GM18505 (cell line): ENCODE results near the gene CTAG1B.
"Not testable (repeated sequence)": the region's sequence is repeated elsewhere in the genome, so short reads cannot be mapped to it uniquely, and the experiment has no call there.

Source experiments
- ATAC-seq: cut with Tn5 transposase; IDR thresholded peaks from one replicate; pipeline ENCODE4 v1.9.1; 2021; ENCODE audit not compliant: unreplicated experiment
- POLR2A ChIP-seq: IDR thresholded peaks from 4 replicates; pipeline ENCODE4 v1.6.1; 2011; ENCODE audit warnings: borderline replicate concordance; ENCODE audit not compliant: insufficient read depth, insufficient read length; ENCODE audit errors: extremely low read depth

CTAG1B gene

GRCh38 chrX:154619182-154619581 is at the start of gene CTAG1B:
Gene CTAG1B (minus strand): TSS chrX:154619282. CDS start chrX:154619218, 64 bp downstream.
- ATAC-seq = not testable (repeated sequence)

DNA sequence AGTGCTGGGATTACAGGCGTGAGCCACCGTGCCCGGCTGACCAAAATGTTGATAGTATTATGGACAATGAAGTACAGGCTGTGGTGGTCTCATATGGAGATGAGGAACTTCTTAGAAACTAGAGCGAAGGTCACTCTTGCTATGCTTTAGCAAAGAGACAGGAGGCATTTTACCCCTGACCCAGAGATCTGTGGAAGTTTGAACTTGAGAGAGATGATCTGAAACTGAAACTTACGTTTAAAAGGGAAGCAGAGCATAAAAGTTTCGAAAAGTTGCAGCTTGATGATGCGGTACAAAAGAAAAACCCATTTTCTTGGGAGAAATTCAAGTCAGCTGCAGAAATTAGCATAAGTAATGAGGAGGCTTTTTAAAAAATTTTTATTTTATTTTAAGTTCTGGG is 42.8 kb upstream of the CTAG1B start:
- ATAC-seq = no peak
- TF ChIP-seq POLR2A = no peak

DNA sequence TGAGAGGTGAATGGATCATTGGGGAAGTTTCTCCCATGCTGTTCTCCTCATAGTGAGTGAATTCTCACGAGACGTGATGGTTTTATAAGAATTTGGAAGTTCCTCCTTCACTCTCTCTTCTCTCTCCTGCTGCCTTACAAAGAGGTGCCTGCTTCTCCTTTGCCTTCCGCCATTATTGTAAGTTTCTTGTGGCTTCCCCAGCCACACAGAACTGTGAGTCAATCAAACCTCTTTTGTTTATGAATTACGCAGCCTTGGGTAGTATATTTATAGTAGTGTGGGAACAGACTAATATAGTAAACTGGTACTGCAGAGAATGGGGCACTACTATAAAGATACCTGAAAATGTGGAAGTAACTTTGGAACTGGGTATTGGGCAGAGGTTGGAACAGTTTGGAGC is 42.1 kb upstream of the CTAG1B start:
- no peak for TF ChIP-seq POLR2A
- ATAC-seq = no peak

DNA sequence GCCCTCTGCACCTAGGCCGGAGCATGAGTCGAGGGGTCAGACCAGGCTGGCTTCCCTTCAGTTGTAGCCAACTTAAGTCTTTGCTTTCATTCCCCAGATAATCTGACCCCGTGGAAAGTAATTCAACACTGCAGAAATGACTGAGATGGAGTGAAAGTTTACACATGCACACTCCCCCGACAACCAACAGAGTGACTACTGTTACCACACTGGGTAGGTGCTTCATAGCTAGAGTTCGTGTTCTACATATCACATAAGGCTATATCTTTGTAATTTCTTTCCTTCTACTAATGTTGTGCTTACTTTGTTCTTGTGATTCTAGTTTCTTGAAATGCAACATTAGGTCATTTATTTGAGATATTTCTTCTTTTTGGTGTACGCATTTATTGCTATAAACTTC is 41.5 kb upstream of the CTAG1B start:
- TF ChIP-seq POLR2A = no peak
- ATAC-seq = no peak

DNA sequence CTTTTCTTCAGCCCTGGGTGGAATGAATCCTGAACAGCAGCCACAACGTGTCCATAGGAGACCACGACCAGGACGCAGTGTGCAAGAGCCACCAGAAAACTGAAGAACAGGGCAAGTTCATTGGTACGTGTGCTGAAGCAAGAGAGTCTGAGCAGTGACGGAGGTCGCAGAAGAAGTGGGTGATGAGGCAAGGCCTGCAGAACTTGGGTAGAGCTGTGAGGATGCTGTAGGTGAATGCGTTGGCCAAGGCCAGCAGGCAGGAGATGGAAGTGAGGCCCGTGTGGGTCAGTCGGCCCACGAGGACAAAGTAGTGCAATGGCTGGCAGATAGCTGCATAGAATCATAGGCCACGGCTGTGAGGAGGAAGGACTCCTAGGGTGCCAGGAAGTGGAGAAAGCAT is 39.9 kb upstream of the CTAG1B start:
- ATAC-seq = no peak
- TF ChIP-seq POLR2A = no peak

- no peak for TF ChIP-seq POLR2A
- ATAC-seq = no peak
Measured at GRCh38 chrX:154658187-154658586, 39.1 kb upstream of the CTAG1B start.

- no peak for TF ChIP-seq POLR2A
- no peak for ATAC-seq
Measured at GRCh38 chrX:154657226-154657805, 38.2 kb upstream of the CTAG1B start.

- no peak for TF ChIP-seq POLR2A
- no peak for ATAC-seq
Measured at GRCh38 chrX:154655786-154656185, 36.7 kb upstream of the CTAG1B start.

DNA sequence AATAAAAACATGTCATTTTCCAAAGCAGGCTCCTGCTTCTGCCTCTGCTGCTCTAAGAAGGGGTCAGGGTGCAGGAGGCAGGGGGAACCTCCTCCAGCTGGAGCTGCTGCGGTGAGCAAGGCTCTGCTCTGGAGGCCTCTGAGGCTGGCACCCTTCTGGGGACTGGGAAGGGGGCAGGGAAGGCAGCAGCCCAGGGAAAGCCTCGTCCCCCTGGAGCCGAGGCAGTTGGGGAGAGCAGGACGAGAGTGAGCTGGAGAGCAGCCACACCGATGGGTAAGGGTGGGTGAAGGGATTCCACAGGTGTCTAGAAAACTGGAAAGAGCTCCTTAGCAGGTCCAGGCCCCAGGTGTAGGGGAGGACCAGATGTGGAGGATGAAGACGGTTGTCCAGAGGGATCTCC is 36.3 kb upstream of the CTAG1B start:
- ATAC-seq = no peak
- no peak for TF ChIP-seq POLR2A

- ATAC-seq = no peak
- TF ChIP-seq POLR2A = no peak
Measured at GRCh38 chrX:154654925-154655324, 35.8 kb upstream of the CTAG1B start.

- no peak for ATAC-seq
- TF ChIP-seq POLR2A = no peak
Measured at GRCh38 chrX:154654372-154654771, 35.3 kb upstream of the CTAG1B start.

DNA sequence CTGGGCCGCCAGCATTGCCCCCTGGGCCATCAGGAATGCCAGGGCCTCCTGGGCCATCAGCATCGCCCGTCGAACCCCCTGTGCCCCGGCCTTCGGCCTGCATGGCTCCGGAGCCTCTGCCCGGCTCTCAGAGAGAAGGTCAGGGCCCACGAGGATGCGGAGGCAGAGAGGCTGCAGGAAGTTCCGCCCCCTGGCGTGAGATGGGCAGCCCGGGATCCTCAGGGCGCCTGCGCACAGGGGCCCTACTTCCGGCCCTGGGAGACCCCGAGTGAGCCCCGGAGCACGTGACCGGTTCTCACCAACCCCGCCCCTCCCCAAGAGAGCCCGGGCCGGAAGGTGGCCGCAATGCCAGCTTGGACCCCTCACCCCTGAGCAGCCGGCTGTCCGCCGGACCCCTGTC is 34.3 kb upstream of the CTAG1B start, which contains the start of gene CTAG2:
Gene CTAG2, minus strand, starts transcription at position 167 of the 400 bp plus-strand sequence. Its CDS starts 64 bp downstream, at position 103.
- ATAC-seq = not testable (repeated sequence)

GRCh38 chrX:154653048-154653401 is 33.9 kb upstream of the CTAG1B start:
- TF ChIP-seq POLR2A = no peak

GRCh38 chrX:154652311-154653047 is 33.4 kb upstream of the CTAG1B start:
- TF ChIP-seq POLR2A = no peak
- ATAC-seq = no peak

More at GRCh38 chrX:154653048-154653401, 33.9 kb upstream of the CTAG1B start:
- no peak for ATAC-seq

DNA sequence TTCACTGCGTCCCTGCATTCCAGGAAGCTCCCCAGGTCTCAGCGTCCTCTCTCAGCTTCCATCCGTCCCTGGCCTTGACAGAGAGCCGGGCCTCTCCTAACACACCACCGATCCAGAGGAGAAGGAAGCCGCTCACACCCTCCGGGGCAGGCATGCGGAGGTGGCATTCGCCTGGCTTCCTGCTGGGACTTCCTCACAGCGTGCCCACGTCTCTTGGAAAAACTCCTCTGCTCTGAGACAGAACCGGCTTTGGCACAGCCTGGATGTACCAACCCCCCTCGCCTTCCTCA is 31.1 kb upstream of the CTAG1B start:
- TF ChIP-seq POLR2A = no peak
- ATAC-seq = no peak
